Measurements from ENCODE around the gene BCORL1.

BCORL1 gene

DNA sequence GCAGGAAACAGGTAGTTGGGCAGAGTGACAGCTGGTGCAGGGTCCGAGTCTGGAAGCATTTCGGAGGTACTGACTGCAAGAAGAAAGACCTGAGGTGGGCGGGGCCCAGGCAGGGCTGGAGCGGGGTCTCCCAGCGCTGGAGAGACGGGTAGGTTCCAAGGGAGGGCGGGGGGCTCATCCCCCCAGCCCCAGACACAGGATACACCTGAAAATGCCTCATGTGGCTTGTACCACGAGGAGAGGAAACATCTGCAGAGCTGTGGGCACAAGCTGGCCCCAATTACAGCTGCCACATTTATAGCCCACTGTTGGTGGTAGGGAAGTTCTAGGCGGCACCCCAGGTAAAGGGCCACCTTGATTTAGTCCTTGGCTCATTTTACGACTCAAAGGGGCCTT, 89.9 kb downstream of the BCORL1 start:
- DNase-seq = no peak

DNA sequence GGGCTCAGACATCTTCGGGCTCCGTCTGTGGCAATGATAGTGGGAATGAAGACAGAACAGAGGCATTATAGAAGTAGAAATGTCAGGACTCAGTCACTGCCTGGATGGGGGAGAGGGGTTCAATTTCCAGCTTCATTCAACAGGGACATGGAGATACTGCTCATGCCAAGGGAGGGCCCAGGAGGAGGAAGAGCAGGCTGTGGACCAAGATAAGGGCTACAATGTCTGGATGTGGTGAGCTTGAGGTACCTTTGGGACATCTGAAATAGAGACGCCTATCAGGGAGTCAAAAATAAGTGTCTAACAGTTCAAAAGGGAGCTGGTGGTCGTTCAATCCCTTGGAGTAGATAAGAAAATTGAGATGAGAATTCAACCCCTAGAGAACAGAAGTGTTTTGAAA, 93.3 kb downstream of the BCORL1 start:
- DNase-seq = no peak

DNA sequence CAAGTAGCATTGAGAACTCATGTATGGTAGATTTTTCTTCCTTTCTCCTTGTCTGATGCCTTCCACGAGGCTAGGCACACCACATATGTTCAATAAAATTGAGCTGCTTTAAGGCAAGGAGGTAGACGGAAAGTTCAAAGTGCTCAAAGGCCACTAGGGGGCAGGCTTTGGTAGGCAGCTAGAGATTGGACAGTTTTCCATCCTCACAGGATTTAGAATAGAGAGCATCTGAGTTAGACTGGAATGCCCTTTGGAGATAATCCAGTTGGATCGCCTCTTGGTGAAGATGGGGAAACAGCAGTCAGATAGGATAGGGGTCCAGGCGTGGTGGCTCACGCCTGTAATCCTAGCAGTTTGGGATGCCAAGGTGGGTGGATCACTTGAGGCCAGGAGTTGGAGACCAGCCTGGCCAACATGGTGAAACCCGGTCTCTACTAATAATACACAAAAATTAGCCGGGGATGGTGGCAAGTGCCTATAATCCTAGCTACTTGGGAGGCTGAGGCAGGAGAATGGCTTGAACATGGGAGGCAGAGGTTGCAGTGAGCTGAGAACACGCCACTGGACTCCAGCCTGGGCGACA, 97.5 kb downstream of the BCORL1 start:
- DNase-seq = peak; percentile 81

DNA sequence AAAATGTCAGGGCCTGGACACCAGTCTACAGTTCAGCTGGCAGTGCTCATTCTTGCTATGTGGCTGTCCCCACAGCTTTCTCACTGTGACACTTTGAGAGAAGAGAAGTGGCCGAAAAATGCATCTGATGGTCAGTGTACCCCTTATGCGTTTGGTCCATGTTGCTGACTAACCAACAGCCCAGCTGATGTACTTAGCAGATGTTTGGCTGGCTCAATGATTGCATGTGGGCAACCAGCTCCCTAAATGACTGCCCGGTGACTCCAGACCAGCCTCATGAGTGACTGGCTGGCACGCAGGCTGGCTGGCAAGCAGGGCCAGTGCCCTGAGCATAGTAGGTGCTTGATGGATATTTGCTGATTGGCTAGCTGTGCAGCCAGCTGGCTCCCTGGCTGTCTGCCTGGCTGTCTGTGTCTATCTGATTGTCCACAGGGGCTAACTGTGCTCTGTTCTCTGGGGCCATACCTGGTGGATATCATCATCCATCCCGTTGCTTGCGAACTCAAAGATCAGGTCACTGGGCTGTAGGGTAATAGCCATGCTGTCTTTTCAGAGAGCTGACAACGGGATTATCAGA, 98.4 kb downstream of the BCORL1 start:
- no peak for DNase-seq

DNA sequence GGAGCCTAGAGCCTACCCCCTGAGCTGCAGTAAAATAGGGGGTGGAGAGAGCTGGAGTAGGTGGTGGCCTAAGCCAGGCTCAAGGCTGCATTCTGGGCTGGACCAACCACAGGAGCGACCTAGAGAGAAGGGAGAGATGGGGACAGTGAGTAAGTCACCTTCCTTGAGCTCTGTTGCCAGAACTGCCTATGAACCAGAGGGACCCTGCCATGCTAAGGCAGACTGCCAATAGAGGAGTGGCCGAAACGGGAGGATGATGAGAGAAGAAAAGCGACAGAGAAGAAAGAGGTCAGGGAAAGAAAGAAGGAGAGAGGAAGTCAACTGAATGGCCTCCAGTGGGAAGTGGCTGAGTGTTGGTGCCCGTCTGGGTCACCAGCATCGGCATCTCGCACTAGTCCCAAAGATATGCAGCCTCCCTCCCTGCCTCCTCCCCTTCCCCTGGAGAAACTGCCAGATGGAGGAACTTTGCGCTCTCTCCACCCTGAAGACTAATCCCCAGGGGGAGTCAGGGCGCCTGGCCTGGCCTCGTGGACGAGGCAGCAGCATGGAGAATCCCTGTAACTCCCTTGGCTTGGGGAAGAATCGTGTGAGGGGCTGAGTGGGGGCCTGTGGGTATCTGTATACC, 99.1 kb downstream of the BCORL1 start:
- DNase-seq = no peak

DNA sequence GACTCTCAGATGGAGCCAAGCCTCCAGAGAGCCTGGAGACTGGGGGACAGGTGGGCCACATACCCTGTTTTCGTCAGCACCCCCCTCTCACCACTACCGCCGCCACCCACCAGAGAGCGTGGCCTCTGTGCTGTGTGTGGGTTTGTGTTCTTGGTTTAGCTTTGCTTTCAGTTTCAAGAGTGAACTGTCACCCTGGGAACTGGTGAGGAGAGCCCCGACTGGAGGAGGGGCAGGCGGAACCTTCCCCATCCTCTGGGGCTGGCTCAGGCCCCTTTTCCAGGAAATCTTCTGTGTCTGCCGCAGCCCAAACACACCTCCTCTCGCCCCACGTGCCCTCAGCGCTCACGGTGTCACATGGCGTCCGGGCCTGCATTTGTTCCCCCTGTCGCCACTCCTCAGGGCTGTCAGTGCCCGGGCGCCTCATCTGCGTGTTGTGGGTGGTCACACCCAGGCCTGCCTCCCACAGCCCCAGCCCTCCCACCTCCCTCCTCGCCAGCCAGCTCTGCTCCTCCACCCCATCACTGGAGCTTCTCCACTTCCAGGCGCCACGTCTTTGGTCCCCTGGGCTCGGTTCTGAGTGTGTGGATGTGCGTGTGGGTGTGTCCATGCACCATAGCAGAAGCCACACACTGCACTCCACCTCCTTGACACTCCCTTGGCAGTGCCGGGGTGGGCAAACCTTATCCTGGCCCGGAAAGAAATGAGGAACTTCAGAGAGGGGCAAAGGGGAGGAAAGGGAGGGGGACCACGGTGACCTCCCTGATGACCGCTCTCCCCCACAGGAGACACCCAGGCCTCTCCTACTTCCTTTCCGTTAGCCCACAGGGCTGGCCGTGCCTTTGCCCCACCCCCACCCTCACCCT, 100.0 kb downstream of the BCORL1 start:
- no peak for DNase-seq

DNA sequence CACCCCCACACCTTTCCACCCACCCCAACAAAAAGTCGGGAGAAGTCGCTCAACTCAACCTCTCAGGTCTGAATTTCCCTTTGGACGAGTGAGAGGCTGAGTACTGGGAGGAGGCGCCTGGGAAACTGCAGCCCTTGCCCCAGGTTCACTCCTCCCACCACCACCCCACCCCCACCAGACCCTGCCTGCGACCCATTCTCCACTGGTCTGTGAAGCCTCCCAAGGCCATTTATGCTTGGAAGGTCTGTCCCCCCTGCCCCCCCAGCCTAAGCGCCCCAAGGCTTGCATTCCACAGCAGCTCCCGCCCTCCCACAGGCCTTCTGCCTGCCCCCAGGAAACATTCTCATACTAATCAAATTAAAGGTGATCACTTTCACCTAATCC, 100.7 kb downstream of the BCORL1 start:
- no peak for DNase-seq

DNA sequence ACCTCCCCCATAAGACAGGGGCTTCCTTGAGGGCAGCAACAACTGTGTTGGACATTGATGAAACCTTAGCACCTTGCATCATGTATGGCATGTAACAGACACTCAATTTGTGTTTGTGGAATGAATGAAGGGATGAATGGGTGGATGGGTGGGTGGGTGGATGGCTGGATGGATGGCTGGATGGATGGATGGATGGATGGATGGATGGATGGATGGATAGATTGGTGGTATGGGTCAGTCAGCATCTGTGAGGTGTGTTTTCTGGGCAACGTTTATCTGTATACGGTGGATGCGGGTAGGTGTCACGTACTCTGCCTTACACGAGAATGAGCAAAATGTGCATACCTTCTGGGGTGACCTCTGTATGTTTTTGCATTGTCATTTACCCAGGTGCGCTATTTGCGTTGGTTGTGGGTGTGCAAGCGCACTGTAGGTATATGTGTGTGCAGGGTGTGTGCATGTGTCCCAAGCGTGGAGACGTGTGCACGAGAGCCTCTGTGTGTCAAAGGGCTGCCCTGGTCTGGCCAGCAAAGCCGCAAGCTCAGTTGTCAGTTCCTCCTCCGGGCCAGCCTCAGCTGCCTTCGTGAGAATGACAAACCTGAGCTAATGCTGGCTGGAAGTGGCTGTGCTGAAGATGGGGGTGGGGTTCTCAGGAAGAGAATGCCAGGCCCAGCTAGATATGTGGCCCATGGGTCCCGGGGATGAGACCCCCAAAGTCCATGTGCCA, 101.4 kb downstream of the BCORL1 start:
- DNase-seq = no peak

DNA sequence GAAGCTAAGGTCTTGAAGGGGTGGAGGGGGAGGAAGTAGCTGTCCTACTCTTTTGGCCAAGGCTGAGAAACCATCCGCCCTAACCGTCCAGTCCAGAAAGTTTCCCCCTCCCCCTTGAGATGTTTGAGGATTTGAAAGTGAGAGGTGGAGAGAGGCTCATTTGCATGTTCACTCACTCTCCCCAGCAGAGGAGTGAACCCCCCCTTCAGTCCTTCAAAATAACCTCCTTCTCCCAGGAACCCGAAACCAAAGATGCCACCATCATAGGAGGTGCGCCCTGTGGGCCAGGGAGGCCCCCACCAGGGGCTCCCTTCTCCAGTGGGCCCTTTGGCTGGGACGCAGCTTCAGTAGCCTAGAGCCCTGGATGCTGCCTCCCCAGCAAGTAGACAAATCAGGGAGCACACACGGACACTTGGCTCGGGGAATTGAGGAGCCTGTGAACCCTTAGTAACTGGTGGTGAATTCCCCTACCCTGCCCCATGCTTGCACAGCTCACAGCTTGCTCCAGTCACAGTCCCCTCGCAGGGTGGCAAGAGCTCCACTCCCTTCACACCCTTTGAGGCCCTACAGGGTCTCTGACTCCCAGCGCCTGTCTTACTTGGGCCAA, 102.3 kb downstream of the BCORL1 start:
- DNase-seq = no peak

DNA sequence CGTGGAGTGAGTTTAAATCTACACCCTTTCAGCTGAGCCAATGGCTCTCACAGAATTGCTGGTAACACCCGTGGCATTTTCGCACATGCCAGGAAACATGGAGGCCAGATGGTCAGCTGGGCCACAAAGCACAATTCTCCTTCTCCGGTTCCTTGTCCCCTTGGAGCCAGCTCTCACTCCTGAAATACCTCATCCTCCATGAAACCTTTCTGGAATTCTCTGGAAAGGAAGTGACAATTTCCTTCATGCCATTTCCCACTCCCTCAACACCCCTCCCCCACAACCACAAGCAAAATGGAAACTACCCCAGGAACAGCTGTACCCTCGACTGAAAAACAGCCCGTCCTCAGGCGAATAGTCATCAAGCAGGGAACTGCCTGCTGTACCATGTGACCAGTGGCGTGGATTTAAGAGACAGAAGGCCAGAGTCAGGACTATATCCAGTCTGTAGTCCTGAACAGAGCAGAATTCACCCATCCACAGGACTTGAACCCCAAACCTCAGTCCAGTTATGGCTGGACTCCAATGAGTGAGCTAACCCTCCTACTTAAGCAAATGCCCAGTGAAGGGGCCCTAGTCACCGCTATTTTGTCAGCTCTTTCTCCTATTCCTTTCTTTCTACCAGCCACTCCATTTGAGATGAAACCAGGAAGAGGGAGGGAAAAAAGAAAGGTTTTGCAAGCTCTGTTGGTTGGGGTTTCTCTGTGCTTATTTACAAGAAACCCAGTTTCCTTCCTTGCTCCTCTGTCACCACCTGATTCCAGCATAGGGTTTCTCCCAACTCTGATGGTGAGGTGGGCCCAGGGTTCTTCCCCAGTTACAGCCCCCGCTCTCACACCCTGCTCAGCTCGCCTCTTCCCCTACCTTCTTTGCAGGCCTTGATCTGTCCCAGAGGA, 103.4 kb downstream of the BCORL1 start:
- DNase-seq = no peak

DNA sequence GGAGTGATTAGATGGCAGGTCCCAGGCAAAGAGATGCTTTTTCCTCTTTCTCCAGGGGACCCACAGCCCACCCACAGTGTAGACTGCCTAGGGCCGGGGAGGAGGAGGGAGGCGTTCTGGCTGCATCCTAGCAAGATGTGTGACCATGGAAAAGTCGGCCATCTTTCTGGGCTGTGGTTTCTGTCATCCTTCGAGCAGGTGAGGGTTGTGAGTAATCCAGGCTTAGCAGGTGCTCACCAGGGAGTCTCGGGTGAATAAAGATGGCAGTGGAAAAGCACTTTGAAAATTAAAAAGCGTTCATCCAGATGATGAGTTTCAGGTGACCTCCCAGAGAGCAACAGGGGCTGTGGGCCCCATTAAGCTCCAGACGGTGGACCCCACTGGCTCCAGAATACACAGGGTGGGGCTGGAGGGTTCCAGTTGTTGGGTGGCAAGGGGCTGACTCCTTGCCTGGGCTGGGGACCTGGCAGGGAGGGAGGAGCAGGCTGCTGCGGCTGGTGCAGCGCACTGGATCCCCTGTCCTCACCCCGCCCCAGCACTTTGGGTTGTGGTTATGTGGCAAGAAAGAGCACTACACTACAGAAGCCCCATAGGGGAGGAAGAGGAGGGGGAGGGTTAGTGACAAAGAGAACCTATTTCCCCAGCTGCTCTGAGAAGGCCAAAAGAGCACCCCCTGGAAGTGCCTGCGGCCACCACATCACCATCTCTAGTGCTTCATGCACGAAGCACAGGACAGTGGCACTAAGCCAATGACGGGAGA, 104.2 kb downstream of the BCORL1 start:
- no peak for DNase-seq

DNA sequence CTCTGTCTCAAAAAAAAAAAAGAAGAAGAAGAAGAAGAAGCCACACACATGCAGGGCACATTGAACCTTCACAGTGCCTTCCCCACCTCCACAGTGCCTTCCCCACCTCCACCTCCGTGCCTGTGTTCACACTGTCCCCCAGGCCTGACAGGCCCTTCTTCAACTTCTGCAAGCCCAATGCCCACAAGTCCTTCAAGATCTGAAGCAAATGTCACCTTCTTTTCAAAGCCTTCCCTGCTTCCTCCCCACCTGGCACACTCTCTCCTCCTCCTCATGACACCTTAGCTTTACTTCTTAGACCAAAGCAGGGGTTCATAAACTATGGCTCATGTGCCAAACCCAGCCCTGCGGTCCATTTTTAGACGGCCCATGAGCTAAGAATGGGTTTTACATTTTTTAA, 107.9 kb downstream of the BCORL1 start:
- no peak for DNase-seq

DNA sequence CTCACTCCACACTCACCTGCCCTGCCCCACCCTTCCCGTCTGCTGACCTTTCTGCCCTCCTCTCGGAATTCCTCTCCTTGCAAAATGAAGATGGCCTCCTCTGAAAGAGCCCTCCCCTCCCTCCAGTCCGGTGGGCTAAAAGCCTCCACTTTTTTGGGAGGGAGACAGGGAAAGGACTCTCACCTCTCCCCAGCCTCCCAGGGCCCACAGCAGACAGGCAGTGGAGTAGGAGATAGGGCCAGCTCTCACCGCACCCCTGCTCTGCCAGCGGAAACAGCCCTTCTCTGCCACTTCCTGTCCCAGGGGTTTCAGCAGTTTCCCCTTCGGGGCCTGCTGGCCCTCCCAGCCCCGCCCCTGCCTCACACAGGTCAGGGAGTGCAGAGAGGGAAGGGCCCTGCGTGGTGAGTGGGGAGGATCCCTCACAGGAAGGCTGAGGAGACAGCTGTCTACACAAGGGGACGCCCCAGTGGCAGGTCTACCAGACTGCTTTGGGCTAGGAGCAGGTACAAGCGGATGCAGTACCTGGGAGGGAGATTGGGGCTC, 109.6 kb downstream of the BCORL1 start:
- peak; percentile 19 for DNase-seq

DNA sequence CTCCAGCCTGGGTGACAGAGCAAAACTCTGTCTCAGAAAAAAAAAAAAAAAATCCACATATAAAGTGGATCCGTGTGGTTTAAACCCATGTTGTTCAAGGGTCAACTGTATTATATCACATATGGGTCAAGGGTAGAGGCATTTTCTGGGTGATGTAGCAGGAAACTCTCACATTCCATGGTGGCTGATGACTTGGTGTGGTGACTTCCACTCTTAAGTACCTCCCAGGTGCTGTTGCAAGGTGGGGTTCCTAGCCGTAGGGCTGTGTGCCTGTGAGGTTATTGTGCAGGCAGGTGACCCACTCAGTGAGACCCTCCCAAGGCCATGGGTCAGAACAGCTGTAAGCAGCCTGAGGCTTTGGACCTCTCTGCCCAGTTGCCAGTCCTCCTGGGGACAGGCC, 110.8 kb downstream of the BCORL1 start:
- DNase-seq = no peak

DNA sequence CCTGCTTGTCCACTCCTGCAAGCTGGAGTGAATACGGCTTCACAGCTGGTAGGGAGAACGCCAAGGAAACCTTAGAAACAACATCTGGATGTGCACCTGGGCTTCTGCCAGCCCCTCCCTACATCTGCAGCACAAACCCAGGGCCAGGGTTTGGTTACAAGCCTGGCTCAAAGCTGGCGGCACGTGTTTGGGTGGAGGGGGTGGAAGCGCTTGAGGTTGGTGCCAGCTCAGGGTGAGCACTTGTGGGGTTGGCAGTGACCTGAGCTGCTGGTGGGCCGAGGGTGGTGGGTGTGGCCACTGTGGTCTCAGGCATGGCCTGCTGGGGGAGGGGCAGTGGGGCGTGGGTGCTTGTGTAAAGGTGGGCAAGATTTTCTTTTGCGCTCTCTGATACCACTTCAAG, 112.3 kb downstream of the BCORL1 start:
- no peak for DNase-seq

DNA sequence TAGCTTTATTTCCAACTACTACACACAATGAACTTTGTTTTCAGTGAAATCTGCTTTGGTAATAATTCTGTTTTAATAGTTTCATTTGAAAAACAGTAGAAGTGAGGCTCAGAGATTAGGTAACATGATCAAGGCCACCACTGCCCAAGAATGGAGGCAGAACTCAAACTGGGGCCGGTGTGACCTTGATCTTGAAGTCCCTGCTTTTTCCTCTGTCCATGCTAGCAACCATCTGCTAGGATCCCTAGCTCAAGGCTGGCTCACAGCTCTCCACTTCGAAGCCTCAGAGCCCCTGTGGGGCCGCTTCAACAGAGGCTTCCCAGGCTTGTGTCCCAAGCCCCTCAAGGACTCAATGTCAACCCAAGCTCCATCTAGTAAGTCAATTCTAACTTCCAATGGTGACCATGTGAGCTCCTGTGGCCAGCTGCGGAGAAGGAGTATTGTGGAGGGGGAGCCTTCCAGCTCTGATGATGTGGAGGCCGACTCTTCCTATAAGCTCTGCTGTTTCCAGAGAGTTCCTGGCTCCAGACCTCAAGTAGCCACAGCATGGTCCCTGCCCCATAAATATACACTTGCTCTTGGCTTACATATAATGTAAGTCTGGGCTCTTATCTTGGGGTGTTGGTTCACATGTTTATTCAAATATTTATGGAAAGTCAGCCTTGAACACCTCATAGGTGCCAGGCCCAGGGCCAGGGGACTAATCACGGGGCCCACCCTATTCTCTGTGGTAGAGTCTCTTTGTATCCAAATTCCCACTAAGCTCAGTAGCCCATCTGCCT, 113.0 kb downstream of the BCORL1 start:
- no peak for DNase-seq

DNA sequence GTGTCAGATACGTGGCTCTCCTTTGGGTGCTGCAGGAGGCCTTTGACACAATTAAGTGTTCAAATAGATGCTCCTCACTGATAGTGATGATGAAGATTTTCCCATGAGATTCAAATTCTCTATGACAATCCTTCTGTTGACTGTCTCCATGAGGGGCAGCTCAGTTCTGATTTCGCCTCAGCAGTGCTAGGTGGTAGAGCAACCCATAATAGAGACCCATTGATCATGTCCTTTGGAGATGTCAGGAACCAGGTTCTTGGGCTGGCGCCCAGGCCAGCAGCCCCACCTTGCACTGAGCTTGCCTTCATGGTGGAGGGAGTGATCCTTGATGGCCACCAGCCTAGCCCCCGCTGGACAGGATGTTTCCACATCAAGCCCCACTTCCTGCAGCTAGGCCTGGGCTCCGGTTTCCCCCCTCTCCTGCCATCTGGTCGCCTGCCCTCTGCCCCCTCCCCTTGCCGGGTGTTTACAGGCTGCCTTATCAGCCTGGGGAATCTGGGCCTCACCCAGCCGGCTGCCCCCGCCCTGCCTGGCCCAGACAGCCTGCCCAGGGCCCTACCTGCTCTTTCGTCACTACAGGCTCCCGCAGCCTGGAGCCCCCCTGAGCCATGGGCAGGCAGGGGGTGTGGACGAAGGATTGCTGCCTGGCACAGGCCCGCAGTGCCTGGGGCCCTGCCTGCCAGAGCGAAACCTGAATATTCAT, 115.2 kb downstream of the BCORL1 start:
- no peak for DNase-seq

DNA sequence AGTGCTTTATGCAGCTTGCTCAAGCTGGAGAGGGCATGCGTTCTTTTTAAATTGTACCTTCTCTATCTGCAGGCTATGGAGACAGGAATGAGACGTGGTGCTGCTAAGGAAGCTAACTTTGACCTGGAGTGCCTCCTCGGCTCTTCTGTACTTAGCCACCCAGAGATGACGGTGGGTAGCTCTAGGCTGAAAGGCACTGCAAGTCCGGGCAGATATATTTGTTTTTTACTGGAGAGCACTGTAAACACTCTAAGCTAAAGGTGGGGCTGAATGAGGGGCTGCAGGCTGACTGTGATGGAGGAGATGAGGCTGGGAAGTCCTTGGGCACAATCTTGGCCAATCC, 115.7 kb downstream of the BCORL1 start:
- no peak for DNase-seq

DNA sequence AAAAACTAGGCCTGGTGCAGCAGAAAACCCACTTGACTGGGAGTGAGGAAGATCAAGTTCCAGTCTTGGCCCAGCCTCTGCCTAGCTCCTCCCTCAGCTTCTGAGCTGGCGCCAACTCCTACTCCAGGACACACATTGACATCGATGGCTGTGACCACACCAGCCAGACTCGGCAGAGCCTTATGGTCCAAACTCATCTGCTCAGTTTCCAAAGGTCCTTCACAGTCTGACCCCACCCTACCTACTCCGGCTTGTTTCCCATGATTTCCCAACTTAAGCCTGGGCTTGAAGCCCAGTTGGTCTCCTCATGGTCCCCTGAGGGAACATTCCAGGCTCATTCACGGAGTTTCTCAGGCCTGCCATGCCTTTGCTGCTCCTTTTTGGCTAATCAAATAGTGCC, 117.7 kb downstream of the BCORL1 start:
- no peak for DNase-seq

Data from DMS53 (cell line).